Thyroid gland (tissue), 4 donors: ENCODE results near the gene C11orf24. TPM values are rescaled to one million over a fixed set of nuclear protein-coding genes. Genes with fewer than 3 reads are reported as not detected.
"Not testable (repeated sequence)": the region's sequence is repeated elsewhere in the genome, so short reads cannot be mapped to it uniquely, and the experiment has no call there.

Experiments used
- DNase-seq, 2 donors: peaks; one replicate each; pipeline ENCODE4 v3.0.0-alpha.2; 2019
- H3K27ac ChIP-seq, 3 donors: fragments of 200-600 bp; sonication (generic); 1 replicate in 2 of 3; 2 replicates in 1 of 3; pipeline ENCODE4 v1.5.1; 2016 to 2019; ENCODE audit warnings: mild to moderate bottlenecking in 1 of 3, moderate library complexity in 1 of 3
- H3K27me3 ChIP-seq: fragments of 200-600 bp; sonication (generic); one replicate; pipeline ENCODE4 v1.5.1; 2019
- H3K36me3 ChIP-seq, 2 donors: fragments of 200-600 bp; sonication (generic); one replicate each; pipeline ENCODE4 v1.5.1; 2016 to 2019
- H3K4me1 ChIP-seq, 2 donors: fragments of 200-600 bp; sonication (generic); one replicate each; pipeline ENCODE4 v1.5.1; 2017 to 2019
- H3K4me3 ChIP-seq, 3 donors: fragments of 200-600 bp; sonication (generic); replicated peaks in 1 of 3; 1 replicate in 2 of 3; 2 replicates in 1 of 3; pipeline ENCODE4 v1.5.1; 2016; ENCODE audit warnings: mild to moderate bottlenecking in 1 of 3
- H3K9me3 ChIP-seq: fragments of 200-600 bp; sonication (generic); one replicate; pipeline ENCODE4 v1.5.1; 2017
- POLR2A ChIP-seq, 2 donors: fragments of 450-650 bp; IDR thresholded peaks; one replicate each; pipeline ENCODE4 v1.6.1; 2017; ENCODE audit warnings: antibody characterized with exemption in 2 of 2, mild to moderate bottlenecking in 2 of 2, moderate library complexity in 1 of 2
- WGBS, 2 donors: methylation state at CpG; one replicate each; pipeline ENCODE4 v1.1.5; 2017; 5-methylcytosine and 5-hydroxymethylcytosine counted together
- intact Hi-C: fragments of 100-400 bp; cut with DNase I; formaldehyde crosslinking; loops from one replicate; pipeline ENCODE4 v1.15.1; 2023
- total RNA-seq, 4 donors: library from RNA; depleted of rRNA; stranded (reverse); fragments of >200 nt; gene quantifications; one replicate each; pipeline ENCODE4 v1.2.3, GENCODE V29; 2016
- TF ChIP-seq, protein P1 (sequence below), 6 experiments: fragments of 200-600 bp in 3 of 6; fragments of 450-650 bp in 3 of 6; sonication (generic) in 3 of 6; IDR thresholded peaks; one replicate each; pipeline ENCODE4 v1.5.1; 2016 to 2019; ENCODE audit warnings: antibody characterized with exemption in 6 of 6, mild to moderate bottlenecking in 2 of 6, inconsistent platforms in 1 of 6, moderate library complexity in 1 of 6

C11orf24 gene
- total RNA-seq, 4 donors from 2014 or later, result 12.4 to 28.3 (median 24.4) TPM

DNA sequence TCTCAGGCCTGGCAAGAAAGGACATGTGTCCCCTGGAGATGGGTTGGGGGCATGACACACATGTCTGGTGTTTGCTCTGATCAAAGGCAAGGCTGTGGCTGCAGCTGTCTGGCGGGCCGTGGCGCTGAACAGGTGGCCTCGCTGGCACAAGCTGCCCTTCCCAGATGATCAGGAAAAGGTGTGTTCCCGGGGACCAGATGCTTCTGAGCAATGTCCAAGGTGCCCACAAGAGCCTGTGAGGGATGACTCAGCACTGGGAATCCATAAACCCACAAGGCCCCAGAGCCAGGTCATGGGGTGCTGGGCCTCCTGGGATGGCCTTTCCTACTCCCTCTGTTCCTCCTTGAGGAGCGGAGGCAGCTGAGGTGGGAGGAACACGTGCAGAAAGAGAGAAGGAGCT lies 30.9 kb upstream of the C11orf24 start:
- Histone ChIP-seq H3K4me1 (peaks cover 7 to 8% of the 10 kb centered on the region in 2 donors), H3K4me3 (no peak overlapping the region), H3K9me3 (no peaks in the 10 kb centered on the region), H3K27ac (no peak overlapping the region), H3K36me3 (no peaks in the 10 kb centered on the region), H3K27me3 (no peaks in the 10 kb centered on the region)
- intact Hi-C loops, result no loop called here
- DNase-seq, result no peak
- WGBS, 2 donors, result 68 to 69% methylated on average over 3 to 5 of the region's 7 CpGs
- TF ChIP-seq, protein P1, sequence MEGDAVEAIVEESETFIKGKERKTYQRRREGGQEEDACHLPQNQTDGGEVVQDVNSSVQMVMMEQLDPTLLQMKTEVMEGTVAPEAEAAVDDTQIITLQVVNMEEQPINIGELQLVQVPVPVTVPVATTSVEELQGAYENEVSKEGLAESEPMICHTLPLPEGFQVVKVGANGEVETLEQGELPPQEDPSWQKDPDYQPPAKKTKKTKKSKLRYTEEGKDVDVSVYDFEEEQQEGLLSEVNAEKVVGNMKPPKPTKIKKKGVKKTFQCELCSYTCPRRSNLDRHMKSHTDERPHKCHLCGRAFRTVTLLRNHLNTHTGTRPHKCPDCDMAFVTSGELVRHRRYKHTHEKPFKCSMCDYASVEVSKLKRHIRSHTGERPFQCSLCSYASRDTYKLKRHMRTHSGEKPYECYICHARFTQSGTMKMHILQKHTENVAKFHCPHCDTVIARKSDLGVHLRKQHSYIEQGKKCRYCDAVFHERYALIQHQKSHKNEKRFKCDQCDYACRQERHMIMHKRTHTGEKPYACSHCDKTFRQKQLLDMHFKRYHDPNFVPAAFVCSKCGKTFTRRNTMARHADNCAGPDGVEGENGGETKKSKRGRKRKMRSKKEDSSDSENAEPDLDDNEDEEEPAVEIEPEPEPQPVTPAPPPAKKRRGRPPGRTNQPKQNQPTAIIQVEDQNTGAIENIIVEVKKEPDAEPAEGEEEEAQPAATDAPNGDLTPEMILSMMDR (IDR thresholded peaks at IDR 0.05), result no peak
- TF ChIP-seq POLR2A (IDR thresholded peaks at IDR 0.05), result no peak

DNA sequence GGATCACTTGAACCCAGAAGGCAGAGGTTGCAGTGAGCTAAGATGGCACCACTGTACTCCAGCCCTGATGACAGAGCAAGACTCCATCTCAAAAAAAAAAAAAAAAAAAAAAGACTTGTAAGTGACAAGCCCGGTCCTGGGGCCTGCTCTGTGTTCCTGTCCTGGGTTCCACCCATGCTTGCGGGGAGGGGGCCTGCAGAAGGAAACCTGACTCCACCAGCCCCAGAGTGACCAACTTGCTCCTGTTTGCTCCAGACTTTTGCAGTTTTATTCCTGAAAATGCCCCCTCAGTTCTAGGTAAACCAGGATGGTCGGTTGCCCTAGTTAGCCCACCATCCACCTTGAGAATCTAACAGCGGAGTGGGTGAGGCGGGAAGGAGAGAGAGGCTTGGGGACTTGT lies 30.5 kb upstream of the C11orf24 start:
- no peaks in the 10 kb centered on the region for H3K36me3 ChIP-seq
- no peaks in the 10 kb centered on the region for H3K9me3 ChIP-seq
- TF ChIP-seq POLR2A (IDR thresholded peaks at IDR 0.05), result no peak
- TF ChIP-seq, protein P1 (IDR thresholded peaks at IDR 0.05), result no peak
- no peaks in the 10 kb centered on the region for H3K27me3 ChIP-seq
- DNase-seq, result no peak
- no peak overlapping the region for H3K27ac ChIP-seq
- WGBS, 2 donors, result 80 to 84% methylated on average over 5 of the region's 5 CpGs
- intact Hi-C loops, result no loop called here
- peaks cover 7 to 8% of the 10 kb centered on the region in 2 donors for H3K4me1 ChIP-seq
- H3K4me3 ChIP-seq, result no peak overlapping the region

DNA sequence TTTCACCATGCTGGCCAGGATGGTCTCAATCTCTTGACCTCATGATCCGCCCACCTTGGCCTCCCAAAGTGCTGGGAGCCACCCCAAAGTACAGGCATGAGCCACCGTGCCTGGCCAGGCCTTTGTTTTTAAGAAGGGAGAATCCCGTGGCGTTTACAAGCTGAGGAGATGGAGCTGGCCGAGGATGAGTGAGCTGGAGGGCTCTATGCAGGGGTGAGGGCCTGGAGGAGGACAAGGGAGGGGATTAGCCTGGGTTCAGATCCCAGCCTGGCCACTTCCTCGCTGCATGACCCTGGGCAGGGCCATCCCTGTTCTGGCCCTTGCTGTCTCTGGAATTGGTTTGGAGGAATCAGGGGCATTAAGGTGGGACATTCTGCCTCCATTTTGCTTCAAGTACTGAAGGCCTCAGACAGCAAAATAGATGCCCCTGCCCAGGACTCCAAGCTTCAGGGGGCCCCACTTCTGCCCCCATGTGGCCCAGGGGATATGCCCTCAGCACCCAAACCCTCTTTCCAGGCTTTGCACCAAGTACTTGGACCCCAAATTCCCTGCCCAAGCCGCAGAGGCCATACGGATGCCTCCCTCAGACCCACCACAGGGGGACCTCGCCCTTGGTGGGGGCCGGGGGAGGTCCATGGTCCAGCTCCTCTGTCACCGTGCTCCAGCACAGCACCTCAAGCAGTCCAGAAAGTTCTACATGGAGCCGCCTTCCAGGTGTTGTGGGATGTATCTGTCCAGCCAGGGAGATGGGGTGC lies 28.5 kb upstream of the C11orf24 start:
- no peak for TF ChIP-seq POLR2A (IDR thresholded peaks at IDR 0.05)
- TF ChIP-seq, protein P1 (IDR thresholded peaks at IDR 0.05), result no peak

DNA sequence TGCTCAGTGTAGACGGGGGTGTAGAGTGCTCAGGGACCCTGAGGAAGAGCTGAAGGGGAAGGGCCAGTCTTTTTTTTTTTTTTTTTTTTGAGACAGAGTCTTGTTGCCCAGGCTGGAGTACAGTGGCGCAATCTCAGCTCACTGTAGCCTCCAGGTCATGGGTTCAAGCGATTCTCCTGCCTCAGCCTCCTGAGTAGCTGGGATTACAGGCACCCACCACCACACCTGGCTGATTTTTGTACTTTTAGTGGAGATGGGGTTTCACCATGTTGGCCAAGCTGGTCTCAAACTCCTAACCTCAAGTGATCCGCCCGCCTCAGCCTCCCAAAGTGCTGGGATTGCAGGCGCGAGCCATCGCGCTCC lies 27.7 kb upstream of the C11orf24 start:
- DNase-seq, H3K4me1 ChIP-seq, H3K4me3 ChIP-seq, H3K9me3 ChIP-seq, intact Hi-C loops, H3K27me3 ChIP-seq, H3K27ac ChIP-seq, H3K36me3 ChIP-seq: not testable (repeated sequence)
- WGBS, 2 donors, result 96 to 97% methylated on average over 9 of the region's 9 CpGs

More for the DNA sequence above, 28.5 kb upstream of the C11orf24 start:
- H3K27ac ChIP-seq, result no peak overlapping the region
- H3K4me3 ChIP-seq, result no peak overlapping the region
- no peaks in the 10 kb centered on the region for H3K36me3 ChIP-seq
- no peaks in the 10 kb centered on the region for H3K27me3 ChIP-seq
- 86 to 88% methylated on average over 12 of the region's 12 CpGs for WGBS, 2 donors
- DNase-seq, result no peak
- H3K4me1 ChIP-seq, result peaks cover 7 to 8% of the 10 kb centered on the region in 2 donors
- no peaks in the 10 kb centered on the region for H3K9me3 ChIP-seq
- intact Hi-C loops, result no loop called here

DNA sequence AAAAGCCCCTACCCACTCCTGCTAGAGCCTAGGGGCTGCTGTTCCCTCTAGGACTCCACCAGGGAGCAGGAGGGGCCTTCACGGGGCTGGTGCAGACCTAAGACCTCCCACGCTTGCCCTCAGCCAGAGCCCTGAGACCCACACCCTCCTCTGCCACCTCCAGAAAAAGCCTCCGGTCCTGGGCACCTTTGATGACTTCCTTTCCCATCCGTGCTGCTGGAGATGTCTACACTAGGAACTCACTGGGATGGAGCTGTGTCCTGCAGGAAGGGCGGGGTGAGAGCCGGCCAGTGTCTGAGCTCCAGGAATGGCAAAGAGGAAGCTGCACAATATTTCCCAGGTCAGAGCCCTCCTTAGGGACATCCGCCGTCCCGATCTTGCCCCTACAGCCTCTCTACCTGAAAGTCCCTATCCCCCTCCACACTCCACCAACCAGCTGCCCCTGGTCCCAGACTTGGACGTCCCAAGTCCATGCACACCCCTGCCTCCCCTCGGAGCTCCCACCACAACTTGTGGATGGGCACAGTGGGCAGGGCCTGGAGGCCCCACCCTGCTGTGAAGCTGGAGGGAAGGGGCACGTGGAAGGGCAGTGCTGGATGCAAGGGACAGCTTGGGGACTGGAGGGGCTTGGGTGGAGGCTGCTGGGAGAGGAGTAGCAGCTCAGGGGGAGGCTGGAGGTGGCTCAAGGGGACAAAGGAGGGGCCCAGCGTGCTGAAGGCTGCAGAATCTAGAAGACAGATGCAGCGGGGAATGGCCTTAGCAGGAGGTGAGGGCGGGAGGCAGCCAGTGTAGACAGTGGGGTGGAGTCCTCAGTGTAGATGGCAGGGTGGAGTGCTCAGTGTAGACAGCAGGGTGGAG lies 27.1 kb upstream of the C11orf24 start:
- no peak for DNase-seq
- no peak for TF ChIP-seq POLR2A (IDR thresholded peaks at IDR 0.05)
- TF ChIP-seq, protein P1 (IDR thresholded peaks at IDR 0.05), result no peak
- H3K9me3 ChIP-seq, result no peaks in the 10 kb centered on the region
- no peaks in the 10 kb centered on the region for H3K27me3 ChIP-seq
- no peak overlapping the region for H3K27ac ChIP-seq
- no peaks in the 10 kb centered on the region for H3K36me3 ChIP-seq
- H3K4me3 ChIP-seq, result no peak overlapping the region
- peaks cover 7 to 8% of the 10 kb centered on the region in 2 donors for H3K4me1 ChIP-seq
- WGBS, 2 donors, result 72 to 82% methylated on average over 14 to 15 of the region's 15 CpGs
- intact Hi-C loops, result no loop called here
